Sigmoid colon (tissue), 7 donors: ENCODE data around the gene TNK2. TPM values are rescaled to one million over a fixed set of nuclear protein-coding genes. Genes with fewer than 3 reads are reported as not detected.
"Not testable (repeated sequence)": the region's sequence is repeated elsewhere in the genome, so short reads cannot be mapped to it uniquely, and the experiment has no call there.

Experiments
- DNase-seq: peaks from one replicate; pipeline ENCODE4 v3.0.0-alpha.2; 2019
- H3K27ac ChIP-seq, 4 donors: fragments of 200-600 bp; sonication (generic); one replicate each; pipeline ENCODE4 v1.5.1; 2016 to 2019; ENCODE audit warnings: mild to moderate bottlenecking in 1 of 4
- H3K27me3 ChIP-seq, 3 donors: fragments of 200-600 bp; sonication (generic); one replicate each; pipeline ENCODE4 v1.5.1; 2019; ENCODE audit warnings: mild to moderate bottlenecking in 1 of 3
- H3K36me3 ChIP-seq, 4 donors: fragments of 200-600 bp; sonication (generic); one replicate each; pipeline ENCODE4 v1.5.1; 2016 to 2019
- H3K4me1 ChIP-seq, 4 donors: fragments of 200-600 bp; sonication (generic); one replicate each; pipeline ENCODE4 v1.5.1; 2017 to 2019
- H3K4me3 ChIP-seq, 4 donors: fragments of 200-600 bp; sonication (generic); one replicate each; pipeline ENCODE4 v1.5.1; 2017 to 2019; ENCODE audit warnings: mild to moderate bottlenecking in 2 of 4, moderate library complexity in 1 of 4
- H3K9me3 ChIP-seq, 4 donors: fragments of 200-600 bp in 3 of 4; sonication (generic) in 3 of 4; one replicate each; pipeline versions ENCODE4 v1.5.1 to v1.6.1; 2013 to 2019
- EP300 ChIP-seq, 4 donors: sonication (generic); formaldehyde crosslinking; IDR thresholded peaks; one replicate each; pipeline ENCODE4 v1.6.1; 2017; ENCODE audit warnings: antibody characterized with exemption in 4 of 4
- POLR2A ChIP-seq, 2 donors: fragments of 450-650 bp; IDR thresholded peaks; one replicate each; pipeline ENCODE4 v1.6.1; 2016; ENCODE audit warnings: antibody characterized with exemption in 2 of 2, mild to moderate bottlenecking in 2 of 2, moderate library complexity in 2 of 2
- POLR2AphosphoS5 ChIP-seq, 4 donors: sonication (generic); formaldehyde crosslinking; IDR thresholded peaks; one replicate each; pipeline ENCODE4 v1.6.1; 2017; ENCODE audit warnings: antibody characterized with exemption in 4 of 4
- WGBS, 2 donors: extraction: QIAGEN DNeasy Blood & Tissue Kit; methylation state at CpG; one replicate each; pipeline ENCODE4 v1.1.7; 2013; 5-methylcytosine and 5-hydroxymethylcytosine counted together
- intact Hi-C: fragments of 100-400 bp; cut with DNase I; formaldehyde crosslinking; loops from one replicate; pipeline ENCODE4 v1.15.1; 2023
- polyA plus RNA-seq, 3 donors: library from polyadenylated mRNA; stranded (reverse); fragments of 200-250 nt; gene quantifications; one replicate each; pipeline ENCODE4 v1.2.3, GENCODE V29; 2013
- total RNA-seq, 4 donors: library from RNA; depleted of rRNA; stranded (reverse); fragments of >200 nt; gene quantifications; one replicate each; pipeline ENCODE4 v1.1.0, GENCODE V29; 2016
- TF ChIP-seq, protein P1 (sequence below), 4 experiments: fragments of 450-650 bp in 3 of 4; fragments of 200-600 bp in 1 of 4; IDR thresholded peaks; one replicate each; pipeline ENCODE4 v1.5.1; 2016 to 2019; ENCODE audit warnings: antibody characterized with exemption in 4 of 4, mild to moderate bottlenecking in 3 of 4, moderate library complexity in 2 of 4
- donor health status: healthy with polysubstance abuse.
- donor health status: Bipolar disorder and iron deficiency.
- donor health status: healthy.

The TNK2 gene
- total RNA-seq (10 to 100 TPM; 12.5 to 41.0 (median 18.1) TPM), polyA plus RNA-seq (10 to 100 TPM in 2 of 3 donors, 1 to 10 TPM in 1; 8.4 to 44.0 (median 17.1) TPM)

DNA sequence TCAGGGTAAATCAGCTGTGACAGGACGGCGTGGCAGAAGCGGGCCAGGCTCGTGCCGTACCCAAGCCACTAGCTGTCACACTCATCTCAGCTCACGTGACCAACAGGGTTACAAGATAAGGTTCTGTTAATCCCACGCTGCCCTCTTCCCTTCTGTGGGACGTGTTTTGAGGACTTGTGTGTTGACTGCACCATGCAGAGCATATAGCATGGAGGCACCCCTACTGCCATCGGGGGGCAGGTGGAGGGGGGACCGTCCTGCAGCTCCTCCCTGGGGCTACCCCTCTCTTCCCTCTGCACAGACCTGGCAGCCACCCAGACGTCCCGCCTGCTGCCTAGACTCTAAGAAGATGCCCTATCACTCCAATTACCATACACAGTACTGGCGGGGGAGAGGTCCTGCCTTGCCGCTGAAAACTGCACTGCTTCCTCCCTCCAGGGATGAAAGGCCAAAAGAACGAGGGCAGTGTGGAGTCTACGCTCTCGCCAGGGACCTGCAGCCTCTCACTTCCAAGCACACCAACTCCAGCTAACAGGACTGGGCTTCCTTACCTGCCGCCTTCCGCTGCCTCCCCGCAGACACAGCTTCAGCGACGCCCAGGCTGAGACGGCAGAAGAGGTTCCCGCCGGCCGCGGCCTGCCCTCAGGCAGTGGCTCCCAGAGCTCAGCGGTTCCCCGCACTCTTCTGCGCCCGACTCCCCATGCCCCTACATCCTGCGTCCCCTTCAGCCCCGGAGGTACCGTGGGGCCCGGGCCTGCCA is at the start of gene TNK2:
TNK2 (minus strand) TSS at position 618 of the 760 bp plus-strand sequence. CDS start 19,963 bp downstream, outside the sequence.
- WGBS, 2 donors, result 0 to 2% methylated on average over 35 of the region's 35 CpGs
- H3K9me3 ChIP-seq, result no peaks in the 10 kb centered on the region
- intact Hi-C loops, result loop anchor here (2.0 kb wide), 1 partner anchor 13 kb away; no protein-coding TSS in a partner anchor
- DNase-seq, result peak; percentile 72
- peaks cover 0 to 39% (median 33%) of the 10 kb centered on the region in 4 donors for H3K4me1 ChIP-seq
- TF ChIP-seq POLR2AphosphoS5 (IDR thresholded peaks at IDR 0.05) (peak in 1 of 4 donors; percentile 19), EP300 (IDR thresholded peaks at IDR 0.05) (no peak), POLR2A (IDR thresholded peaks at IDR 0.05) (no peak)
- TF ChIP-seq, protein P1, sequence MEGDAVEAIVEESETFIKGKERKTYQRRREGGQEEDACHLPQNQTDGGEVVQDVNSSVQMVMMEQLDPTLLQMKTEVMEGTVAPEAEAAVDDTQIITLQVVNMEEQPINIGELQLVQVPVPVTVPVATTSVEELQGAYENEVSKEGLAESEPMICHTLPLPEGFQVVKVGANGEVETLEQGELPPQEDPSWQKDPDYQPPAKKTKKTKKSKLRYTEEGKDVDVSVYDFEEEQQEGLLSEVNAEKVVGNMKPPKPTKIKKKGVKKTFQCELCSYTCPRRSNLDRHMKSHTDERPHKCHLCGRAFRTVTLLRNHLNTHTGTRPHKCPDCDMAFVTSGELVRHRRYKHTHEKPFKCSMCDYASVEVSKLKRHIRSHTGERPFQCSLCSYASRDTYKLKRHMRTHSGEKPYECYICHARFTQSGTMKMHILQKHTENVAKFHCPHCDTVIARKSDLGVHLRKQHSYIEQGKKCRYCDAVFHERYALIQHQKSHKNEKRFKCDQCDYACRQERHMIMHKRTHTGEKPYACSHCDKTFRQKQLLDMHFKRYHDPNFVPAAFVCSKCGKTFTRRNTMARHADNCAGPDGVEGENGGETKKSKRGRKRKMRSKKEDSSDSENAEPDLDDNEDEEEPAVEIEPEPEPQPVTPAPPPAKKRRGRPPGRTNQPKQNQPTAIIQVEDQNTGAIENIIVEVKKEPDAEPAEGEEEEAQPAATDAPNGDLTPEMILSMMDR (IDR thresholded peaks at IDR 0.05), result no peak
- H3K27me3 ChIP-seq, result no peaks in the 10 kb centered on the region
- H3K27ac ChIP-seq, result peak within 1 kb of the TSS; percentile 60 to 81 (median 76)
- no peaks in the 10 kb centered on the region for H3K36me3 ChIP-seq
- H3K4me3 ChIP-seq, result peak within 1 kb of the TSS; percentile 51 to 92 (median 85)

DNA sequence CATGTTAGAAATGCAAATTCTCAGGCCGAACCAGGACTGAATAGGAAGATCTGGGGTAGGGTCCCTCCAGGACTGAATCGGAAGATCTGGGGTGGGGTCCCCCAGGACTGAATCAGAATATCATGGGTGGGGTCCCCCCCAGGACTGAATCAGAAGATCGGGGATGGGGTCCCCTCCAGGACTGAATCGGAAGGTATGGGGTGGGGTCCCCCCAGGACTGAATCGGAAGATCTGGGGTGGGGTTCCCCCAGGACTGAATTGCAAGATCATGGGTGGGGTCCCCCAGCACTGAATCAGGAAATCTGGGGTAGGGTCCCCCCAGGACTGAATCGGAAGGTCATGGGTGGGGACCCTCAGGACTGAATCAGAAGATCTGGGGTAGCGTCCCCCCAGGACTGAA is 48.2 kb upstream of the TNK2 start:
- 92 to 97% methylated on average over 7 of the region's 7 CpGs for WGBS, 2 donors
- Histone ChIP-seq H3K9me3 (no peaks in the 10 kb centered on the region), H3K27ac (no peak overlapping the region), H3K4me3 (no peak overlapping the region), H3K36me3 (peaks cover 0 to 9% (median 2%) of the 10 kb centered on the region in 4 donors), H3K4me1 (peaks cover 0 to 30% (median 13%) of the 10 kb centered on the region in 4 donors), H3K27me3 (no peaks in the 10 kb centered on the region)
- intact Hi-C loops, result loop anchor here (5.0 kb wide), 1 partner anchor 44 kb away; no protein-coding TSS in a partner anchor
- peak; percentile 52 for DNase-seq
- TF ChIP-seq POLR2A (IDR thresholded peaks at IDR 0.05) (no peak), EP300 (IDR thresholded peaks at IDR 0.05) (no peak), POLR2AphosphoS5 (IDR thresholded peaks at IDR 0.05) (no peak)
- TF ChIP-seq, protein P1 (IDR thresholded peaks at IDR 0.05), result no peak

DNA sequence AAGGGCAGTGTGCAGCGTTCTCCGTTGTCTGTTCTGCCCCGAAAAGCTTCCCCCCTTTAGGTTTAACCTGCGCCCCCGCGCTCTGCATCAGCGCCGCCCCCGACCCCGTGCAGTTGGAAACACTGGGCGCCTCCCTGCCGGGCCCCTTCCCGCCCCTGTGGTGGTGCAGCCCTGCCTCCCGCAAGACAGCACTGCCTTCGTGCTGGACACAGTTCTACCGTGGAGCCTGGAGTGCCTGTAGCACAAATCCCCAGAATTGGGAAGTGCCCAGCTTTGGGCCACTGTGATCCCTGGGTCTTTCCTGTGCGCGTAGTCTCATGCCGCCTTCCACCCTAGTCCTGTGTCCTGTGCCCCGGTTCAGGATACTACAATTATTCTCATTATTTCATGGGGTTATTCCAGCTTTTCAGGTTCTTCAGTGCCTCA is 47.1 kb upstream of the TNK2 start:
- WGBS, 2 donors, result 47 to 62% methylated on average over 20 of the region's 20 CpGs
- H3K27me3 ChIP-seq, H3K9me3 ChIP-seq, H3K36me3 ChIP-seq, H3K27ac ChIP-seq: not testable (repeated sequence)
- H3K4me1 ChIP-seq, result peaks cover 0 to 24% (median 12%) of the 10 kb centered on the region in 4 donors
- H3K4me3 ChIP-seq, result peak overlapping the region in 1 of 4 donors; percentile 16
- peak; percentile 46 for DNase-seq
- intact Hi-C loops, result loop anchor here (5.0 kb wide), 1 partner anchor 43 kb away; no protein-coding TSS in a partner anchor

DNA sequence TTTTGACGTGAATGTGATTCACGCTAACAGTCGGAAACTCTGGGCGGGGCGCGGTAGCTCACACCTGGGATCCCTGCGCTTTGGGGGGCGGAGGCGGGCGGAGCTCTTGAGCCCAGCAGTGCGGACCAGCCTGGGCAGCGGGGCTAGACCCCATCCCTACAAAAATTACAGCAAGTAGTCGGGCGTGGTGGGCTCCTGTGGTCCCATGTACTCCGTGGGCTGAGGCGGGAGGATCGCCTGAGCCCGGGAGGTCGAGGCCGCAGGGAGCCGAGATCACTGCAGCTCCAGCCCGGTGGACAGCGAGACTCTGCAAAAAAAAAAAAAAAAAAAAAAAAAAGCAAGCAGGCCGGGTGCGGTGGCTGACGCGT is 46.4 kb upstream of the TNK2 start:
- H3K27me3 ChIP-seq, result not testable (repeated sequence)

DNA sequence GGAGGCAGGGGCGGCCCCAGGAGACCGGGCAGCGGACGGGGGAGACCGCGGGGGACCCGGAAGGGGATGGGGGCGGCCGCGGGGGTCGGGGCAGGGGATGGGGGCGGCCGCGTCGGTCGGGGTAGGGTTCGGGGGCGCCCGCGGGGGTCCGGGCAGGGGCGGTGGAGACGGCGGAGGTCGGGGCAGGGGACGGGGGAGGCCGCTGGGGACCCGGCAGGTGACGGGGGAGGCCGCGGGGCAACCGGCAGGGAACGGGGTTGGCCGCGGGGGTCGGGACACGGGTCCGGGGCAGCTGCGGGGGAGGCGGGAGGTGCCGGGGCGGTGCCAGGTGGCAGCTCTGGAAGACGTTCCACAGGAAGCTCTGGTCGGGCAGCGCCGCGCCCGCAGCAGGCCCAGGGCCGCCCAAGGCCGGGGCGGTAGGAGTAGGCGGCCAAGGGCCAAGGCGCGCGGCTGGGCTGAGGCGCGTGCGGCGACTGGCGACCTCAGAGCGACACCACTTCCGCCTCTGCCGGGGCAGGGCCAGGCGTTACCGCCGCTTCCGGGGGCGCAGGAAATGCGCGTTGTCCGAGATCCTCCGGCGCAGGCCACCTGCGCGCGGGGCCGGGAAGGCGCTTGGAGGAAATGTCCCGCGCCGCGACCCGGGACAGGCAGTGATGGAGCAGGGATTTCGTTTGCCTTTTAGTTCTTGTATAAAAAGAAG is 45.9 kb upstream of the TNK2 start:
- TF ChIP-seq POLR2A (IDR thresholded peaks at IDR 0.05), result peak in 1 of 2 donors; percentile 34
- TF ChIP-seq POLR2AphosphoS5 (IDR thresholded peaks at IDR 0.05), result peak in 2 of 4 donors; percentile 86
- peak; percentile 75 for DNase-seq

More for the DNA sequence above, 46.4 kb upstream of the TNK2 start:
- peak; percentile 12 for DNase-seq
- Histone ChIP-seq H3K27ac (peak overlapping the region in 2 of 4 donors; percentile 75 to 76), H3K4me3 (peak overlapping the region in 3 of 4 donors; percentile 40 to 55 (median 48)), H3K4me1 (peaks cover 0 to 19% (median 8%) of the 10 kb centered on the region in 4 donors)
- not testable (repeated sequence) for H3K36me3 ChIP-seq, H3K9me3 ChIP-seq
- whole genome bisulfite sequencing, 2 donors, result 0 to 3% methylated on average over 18 to 20 of the region's 27 CpGs
- intact Hi-C loops, result loop anchor here (5.0 kb wide), 1 partner anchor 42 kb away; no protein-coding TSS in a partner anchor

DNA sequence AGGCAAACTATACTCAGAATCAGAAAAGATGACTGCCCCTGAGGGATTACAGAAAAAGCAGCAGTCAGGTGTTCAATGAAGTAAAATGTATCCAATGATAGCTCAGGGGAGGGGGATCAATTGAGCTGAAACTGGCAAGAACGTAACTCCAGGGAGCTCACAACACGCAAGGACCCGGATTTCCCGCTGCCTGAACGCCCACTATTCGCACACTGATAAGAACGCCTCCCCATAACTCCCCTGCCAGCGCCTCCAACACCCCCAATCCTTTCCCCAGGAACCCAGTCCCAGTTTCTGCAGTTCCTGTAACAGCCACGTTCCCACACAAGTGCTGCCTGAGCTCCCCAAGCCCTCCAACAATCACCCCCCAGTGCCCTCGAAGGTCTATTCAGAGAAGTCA is 44.2 kb upstream of the TNK2 start:
- H3K4me1 ChIP-seq, DNase-seq, H3K27me3 ChIP-seq, H3K27ac ChIP-seq, H3K4me3 ChIP-seq, H3K36me3 ChIP-seq, H3K9me3 ChIP-seq, intact Hi-C loops: not testable (repeated sequence)
- 72 to 81% methylated on average over 8 of the region's 10 CpGs for WGBS, 2 donors

More for the DNA sequence above, 45.9 kb upstream of the TNK2 start:
- Histone ChIP-seq H3K27ac (peak overlapping the region; percentile 42 to 76 (median 63)), H3K4me3 (peak overlapping the region in 3 of 4 donors; percentile 40 to 55 (median 48)), H3K4me1 (peaks cover 0 to 16% (median 5%) of the 10 kb centered on the region in 4 donors)
- intact Hi-C loops, H3K36me3 ChIP-seq, H3K27me3 ChIP-seq, H3K9me3 ChIP-seq: not testable (repeated sequence)
- 1 to 2% methylated on average over 60 to 62 of the region's 84 CpGs for WGBS, 2 donors

DNA sequence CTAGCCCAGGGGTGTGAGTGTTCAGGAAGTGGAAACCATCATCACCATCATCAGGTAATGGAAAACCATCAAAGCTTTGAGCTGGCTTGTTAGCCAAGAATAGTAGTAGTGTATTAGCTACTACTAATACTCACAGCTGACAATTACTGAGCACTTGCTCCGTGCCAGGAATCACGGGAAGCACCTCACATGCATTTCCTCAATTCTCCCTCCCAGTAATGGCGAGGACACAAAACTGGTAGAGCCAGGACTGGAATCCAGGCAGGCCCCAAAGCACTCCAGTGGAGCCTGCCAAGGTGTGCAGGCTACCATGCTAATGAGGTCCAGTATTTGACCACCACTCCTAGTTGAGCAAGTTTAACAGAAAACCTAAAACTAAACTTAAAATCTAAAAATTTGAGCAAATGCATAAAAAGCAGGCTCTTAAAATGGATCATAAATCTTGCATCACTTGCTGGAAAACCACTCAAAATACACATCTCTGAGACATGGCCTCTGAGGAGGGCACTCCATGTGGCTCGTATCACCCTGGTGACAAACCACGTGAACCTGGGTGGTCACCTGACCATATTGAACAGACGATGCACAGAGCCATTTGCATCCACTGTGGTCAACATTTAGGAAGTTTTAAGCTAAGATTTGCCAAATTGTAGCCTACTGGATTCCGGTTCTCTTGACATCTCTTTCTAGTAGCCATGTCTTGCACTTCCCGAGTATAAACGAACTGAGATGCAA is 43.3 kb upstream of the TNK2 start:
- WGBS, 2 donors, result 77 to 85% methylated on average over 9 of the region's 9 CpGs
- H3K36me3 ChIP-seq, H3K9me3 ChIP-seq, DNase-seq, H3K4me3 ChIP-seq, intact Hi-C loops, H3K27me3 ChIP-seq, H3K4me1 ChIP-seq, H3K27ac ChIP-seq: not testable (repeated sequence)

DNA sequence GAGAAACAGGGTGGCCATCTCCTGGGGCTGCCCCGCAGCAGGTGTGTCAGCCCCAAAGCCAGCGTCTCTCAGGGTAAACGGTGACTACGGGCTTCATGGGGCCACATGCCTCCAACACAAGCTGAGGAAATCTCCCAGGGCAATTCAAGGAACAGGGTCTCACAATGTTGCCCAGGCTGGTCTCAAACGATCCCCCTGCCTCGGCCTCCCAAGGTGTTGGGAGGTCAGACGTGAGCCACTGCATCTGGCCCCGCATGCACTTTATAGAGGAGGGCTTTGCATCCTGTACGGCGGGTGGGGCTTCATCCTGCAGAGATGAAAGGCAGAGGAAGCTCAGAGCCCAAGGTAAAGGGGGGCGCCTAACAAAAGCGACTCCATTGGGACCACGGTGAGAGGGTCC is 42.4 kb upstream of the TNK2 start:
- DNase-seq, result peak; percentile 39
- H3K27ac ChIP-seq, H3K4me1 ChIP-seq, H3K4me3 ChIP-seq, H3K9me3 ChIP-seq, H3K27me3 ChIP-seq, H3K36me3 ChIP-seq, intact Hi-C loops: not testable (repeated sequence)
- WGBS, 2 donors, result 81 to 91% methylated on average over 10 to 12 of the region's 13 CpGs

DNA sequence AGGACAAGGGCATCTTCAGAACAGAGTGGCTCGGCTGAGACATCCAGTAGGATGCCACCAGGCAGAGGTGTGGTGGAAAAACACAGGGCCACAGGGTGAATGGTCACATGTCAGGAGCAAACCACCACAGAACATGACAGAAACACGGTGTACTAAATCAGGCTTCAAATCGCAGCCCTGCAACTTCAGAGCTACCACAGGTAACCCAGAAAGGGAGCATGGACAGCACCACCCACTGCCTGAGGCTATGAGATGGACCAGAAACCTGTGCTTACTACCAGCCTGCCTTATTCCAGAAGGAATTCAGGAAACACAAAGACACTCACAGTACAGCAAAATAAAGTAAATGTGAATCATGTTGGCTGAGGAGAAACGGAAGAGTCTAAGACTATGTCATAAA is 41.8 kb upstream of the TNK2 start:
- H3K36me3 ChIP-seq, H3K27me3 ChIP-seq, H3K4me1 ChIP-seq, intact Hi-C loops, DNase-seq, H3K4me3 ChIP-seq, H3K9me3 ChIP-seq, H3K27ac ChIP-seq: not testable (repeated sequence)
- WGBS, 2 donors, result 87% methylated on average over 4 of the region's 4 CpGs
